PC-3 (cell line): Measurements from ENCODE around the gene TRMT10B. TPM values are rescaled to one million over a fixed set of nuclear protein-coding genes. Genes with fewer than 3 reads are reported as not detected.
"Not testable (repeated sequence)": the region's sequence is repeated elsewhere in the genome, so short reads cannot be mapped to it uniquely, and the experiment has no call there.

ENCODE experiments used
- ATAC-seq: fragments of 200-7000 bp; cut with Tn5 transposase; 2 replicates; pipeline ENCODE4 v1.9.1; 2020; ENCODE audit warnings: mild to moderate bottlenecking, moderate library complexity
- BruUV-seq: library from RNA; stranded (reverse); fragments of 400-500 nt; replicated peaks from 2 replicates; lab custom pipeline; 2021; lab: Mats Ljungman, UMichigan
- CTCF ChIA-PET: fragments of 300-600 bp; sonication (Branson Sonifier 250); formaldehyde crosslinking; loops from one replicate; lab custom pipeline; 2022; ENCODE audit warnings: antibody characterized with exemption; lab: Charles Lee
- POLR2A ChIA-PET: fragments of 300-600 bp; sonication (Branson Sonifier 250); formaldehyde crosslinking; loops from one replicate; lab custom pipeline; 2022; ENCODE audit warnings: antibody characterized with exemption; ENCODE audit not compliant: unreplicated experiment; lab: Charles Lee
- DNase-seq: peaks from one replicate; pipeline ENCODE4 v3.0.0-alpha.2; 2015
- H2AFZ ChIP-seq: fragments of 300-600 bp; sonication (generic); 2 replicates; pipeline ENCODE4 v1.6.0; 2016; ENCODE audit warnings: antibody characterized with exemption, low read length
- H3F3A ChIP-seq: fragments of 300-600 bp; sonication (generic); one replicate; pipeline ENCODE4 v1.6.0; 2017; ENCODE audit warnings: antibody characterized with exemption, low read length, control low read depth, mild to moderate bottlenecking; ENCODE audit not compliant: unreplicated experiment
- H3K27ac ChIP-seq: fragments of 300-600 bp; sonication (generic); 2 replicates; pipeline ENCODE4 v1.5.1; 2016; ENCODE audit warnings: mild to moderate bottlenecking, low read length
- H3K27me3 ChIP-seq: fragments of 300-600 bp; sonication (generic); 2 replicates; pipeline ENCODE4 v1.6.1; 2016; ENCODE audit warnings: low read length, mixed read lengths
- H3K36me3 ChIP-seq: fragments of 300-600 bp; sonication (generic); 2 replicates; pipeline ENCODE4 v1.6.1; 2016; ENCODE audit warnings: low read depth, mixed run types, low read length, mixed read lengths
- H3K4me1 ChIP-seq: fragments of 300-600 bp; sonication (generic); 2 replicates; pipeline ENCODE4 v1.5.1; 2016; ENCODE audit warnings: low read length; ENCODE audit not compliant: insufficient read depth
- H3K4me2 ChIP-seq: fragments of 300-600 bp; sonication (generic); 2 replicates; pipeline ENCODE4 v1.6.0; 2016; ENCODE audit warnings: low read length
- H3K4me3 ChIP-seq: fragments of 300-600 bp; sonication (generic); 2 replicates; pipeline ENCODE4 v1.5.1; 2016; ENCODE audit warnings: mild to moderate bottlenecking, low read length, mixed read lengths
- H3K79me2 ChIP-seq: fragments of 300-600 bp; sonication (generic); 2 replicates; pipeline ENCODE4 v1.6.1; 2017; ENCODE audit warnings: low read length, mixed read lengths
- H3K9ac ChIP-seq: fragments of 300-600 bp; sonication (generic); 2 replicates; pipeline ENCODE4 v1.6.0; 2016; ENCODE audit warnings: mild to moderate bottlenecking, low read length
- H3K9me2 ChIP-seq: fragments of 300-600 bp; sonication (generic); replicated peaks from 2 replicates; pipeline ENCODE4 v1.6.1; 2016; ENCODE audit warnings: mixed run types, low read length, mixed read lengths
- H3K9me3 ChIP-seq: fragments of 300-600 bp; sonication (generic); 2 replicates; pipeline ENCODE4 v1.6.1; 2016; ENCODE audit warnings: low read length, mixed read lengths
- H4K20me1 ChIP-seq: fragments of 300-600 bp; sonication (generic); 2 replicates; pipeline ENCODE4 v1.6.1; 2016; ENCODE audit warnings: low read length, mixed read lengths
- CTCF ChIP-seq: fragments of 300-600 bp; sonication (generic); conservative IDR thresholded peaks from 2 replicates; pipeline ENCODE4 v1.5.1; 2017; ENCODE audit warnings: antibody characterized with exemption, low read depth, mild to moderate bottlenecking, low read length
- EZH2 ChIP-seq: fragments of 300-600 bp; sonication (generic); IDR thresholded peaks from one replicate; pipeline ENCODE4 v1.6.1; 2017; ENCODE audit warnings: antibody characterized with exemption, mild to moderate bottlenecking, low read length; ENCODE audit not compliant: unreplicated experiment
- EZH2phosphoT487 ChIP-seq: fragments of 300-600 bp; sonication (generic); IDR thresholded peaks from 2 replicates; pipeline ENCODE4 v1.6.1; 2018; ENCODE audit warnings: mild to moderate bottlenecking, antibody characterized with exemption, low read length, borderline replicate concordance
- intact Hi-C: fragments of 100-400 bp; cut with micrococcal nuclease; formaldehyde crosslinking; loops from 2 replicates; pipeline ENCODE4 v1.9.0; 2023
- total RNA-seq: library from RNA; depleted of rRNA; stranded (reverse); fragments of >200 nt; gene quantifications from 2 replicates; pipeline ENCODE4 v1.2.3, GENCODE V29; 2014

Gene TRMT10B
- total RNA-seq, 1 experiment from 2014 or later, result 1.1 TPM

GRCh38 chr9:37801287-37801850 lies 47.8 kb downstream of the TRMT10B start:
- Histone ChIP-seq H4K20me1 (peaks cover 15% of the 10 kb centered on the region), H2AFZ (peak overlapping the region; percentile 78), H3K4me3 (peak overlapping the region; percentile 93), H3K4me2 (peak overlapping the region; percentile 83), H3K36me3 (no peaks in the 10 kb centered on the region), H3K9me2 (no peaks in the 10 kb centered on the region), H3K27me3 (no peaks in the 10 kb centered on the region), H3K27ac (peak overlapping the region; percentile 25), H3K79me2 (peaks cover 53% of the 10 kb centered on the region), H3F3A (no peaks in the 10 kb centered on the region), H3K4me1 (peaks cover 3% of the 10 kb centered on the region; the same call in 1 of the 2 replicates), H3K9me3 (no peaks in the 10 kb centered on the region), H3K9ac (peak overlapping the region; percentile 87)
- POLR2A ChIA-PET, result interaction anchor here (0.6 to 0.7 kb wide), 2 partner anchors 11 to 210 kb away, joined by 3 to 4 read pairs; no protein-coding TSS in a partner anchor
- CTCF ChIA-PET, result no interaction called here
- peak; percentile 7 for DNase-seq
- TF ChIP-seq CTCF (no peak), EZH2 (no peak), EZH2phosphoT487 (no peak)
- no TSS peak for BruUV-seq
- peak; percentile 39 for ATAC-seq
- intact Hi-C loops, result no loop called here

GRCh38 chr9:37801959-37802711 lies 48.5 kb downstream of the TRMT10B start:
- Histone ChIP-seq H3K9me2 (no peaks in the 10 kb centered on the region), H3K9me3 (no peaks in the 10 kb centered on the region), H3F3A (no peaks in the 10 kb centered on the region), H3K4me3 (peak overlapping the region; percentile 93), H3K27ac (no peak overlapping the region), H3K4me2 (peak overlapping the region; percentile 83), H3K27me3 (no peaks in the 10 kb centered on the region), H3K4me1 (peaks cover 3% of the 10 kb centered on the region; the same call in 1 of the 2 replicates), H4K20me1 (peaks cover 15% of the 10 kb centered on the region), H3K9ac (peak overlapping the region; percentile 87), H3K36me3 (no peaks in the 10 kb centered on the region), H2AFZ (no peak overlapping the region), H3K79me2 (peaks cover 59% of the 10 kb centered on the region)
- BruUV-seq, result TSS peak; percentile 62
- ChIA-PET POLR2A (no interaction called here), CTCF (no interaction called here)
- ATAC-seq (no peak), DNase-seq (peak; percentile 6)
- TF ChIP-seq EZH2 (no peak), CTCF (no peak), EZH2phosphoT487 (no peak)
- intact Hi-C loops, result no loop called here

- Histone ChIP-seq H3K9ac (no peak overlapping the region), H3F3A (no peaks in the 10 kb centered on the region), H3K27ac (no peak overlapping the region), H3K27me3 (no peaks in the 10 kb centered on the region), H4K20me1 (peaks cover 15% of the 10 kb centered on the region), H3K9me2 (no peaks in the 10 kb centered on the region), H3K4me1 (no peaks in the 10 kb centered on the region), H3K79me2 (peaks cover 69% of the 10 kb centered on the region), H3K36me3 (no peaks in the 10 kb centered on the region), H3K9me3 (no peaks in the 10 kb centered on the region), H3K4me3 (no peak overlapping the region), H2AFZ (no peak overlapping the region), H3K4me2 (no peak overlapping the region)
- no TSS peak for BruUV-seq
- CTCF ChIA-PET, result no interaction called here
- TF ChIP-seq EZH2 (no peak), EZH2phosphoT487 (no peak), CTCF (no peak)
- intact Hi-C loops, result no loop called here
- ATAC-seq (no peak), DNase-seq (no peak)
- POLR2A ChIA-PET, result no interaction called here
Measured at GRCh38 chr9:37806271-37806670, 52.7 kb downstream of the TRMT10B start.

- ATAC-seq, H3K27ac ChIP-seq, H3K4me1 ChIP-seq, H3K27me3 ChIP-seq, H3K9ac ChIP-seq, H2AFZ ChIP-seq, H3K4me3 ChIP-seq, H3F3A ChIP-seq, H3K9me3 ChIP-seq, H3K36me3 ChIP-seq, H3K4me2 ChIP-seq, H4K20me1 ChIP-seq, BruUV-seq, H3K9me2 ChIP-seq, intact Hi-C loops, CTCF ChIA-PET, DNase-seq, POLR2A ChIA-PET: not testable (repeated sequence)
- H3K79me2 ChIP-seq, result peaks cover 34% of the 10 kb centered on the region
Measured at GRCh38 chr9:37809676-37810075, 56.1 kb downstream of the TRMT10B start.
